DMS53 (cell line): ENCODE results near the gene DCBLD1.

ENCODE experiments used
- DNase-seq: peaks from one replicate; lab custom pipeline; 2025; lab: John Stamatoyannopoulos, UW

The DCBLD1 gene

GRCh38 chr6:117558818-117559217 lies 76.3 kb downstream of the DCBLD1 start:
- DNase-seq: no peak

GRCh38 chr6:117559299-117559698 lies 76.8 kb downstream of the DCBLD1 start:
- peak; percentile 3 for DNase-seq

GRCh38 chr6:117561128-117561527 lies 78.7 kb downstream of the DCBLD1 start:
- no peak for DNase-seq

DNA sequence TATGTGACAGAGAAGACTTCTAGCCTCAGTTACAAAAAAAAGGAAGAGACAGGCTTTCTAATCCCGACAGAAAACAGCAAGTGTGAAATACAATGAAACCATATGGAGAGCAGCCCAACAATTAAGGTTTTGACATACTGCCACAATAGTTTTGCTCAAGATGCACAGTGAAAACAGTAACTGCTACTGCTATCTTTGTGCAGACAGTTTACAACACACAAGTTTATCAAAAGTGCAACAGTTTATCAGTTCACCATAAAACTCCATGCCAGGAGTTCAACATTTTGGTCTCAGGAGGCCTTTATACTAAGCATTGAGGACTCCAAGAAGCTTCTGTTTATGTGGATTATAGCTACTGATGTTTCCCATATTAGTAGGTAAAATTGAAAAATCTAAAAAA lies 82.2 kb downstream of the DCBLD1 start:
- no peak for DNase-seq

DNA sequence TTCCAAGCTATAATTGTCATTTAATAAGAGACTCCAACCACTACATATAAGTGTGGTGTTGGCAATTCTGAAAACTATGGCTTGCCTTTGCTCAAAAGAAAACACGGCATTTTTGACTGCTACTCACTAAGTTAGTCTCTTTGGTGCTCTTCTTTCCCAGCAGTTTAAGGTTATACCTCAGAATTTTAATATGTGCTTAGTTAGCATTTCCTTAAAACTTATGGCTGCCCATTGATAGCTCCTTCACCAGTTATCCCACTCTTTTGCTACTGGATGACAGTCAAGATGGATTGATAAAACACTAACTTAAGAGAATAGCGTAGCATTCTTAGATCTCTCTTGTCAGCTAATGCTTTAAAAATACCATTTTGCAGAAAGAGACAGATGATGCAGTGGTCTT lies 85.8 kb downstream of the DCBLD1 start:
- no peak for DNase-seq

DNA sequence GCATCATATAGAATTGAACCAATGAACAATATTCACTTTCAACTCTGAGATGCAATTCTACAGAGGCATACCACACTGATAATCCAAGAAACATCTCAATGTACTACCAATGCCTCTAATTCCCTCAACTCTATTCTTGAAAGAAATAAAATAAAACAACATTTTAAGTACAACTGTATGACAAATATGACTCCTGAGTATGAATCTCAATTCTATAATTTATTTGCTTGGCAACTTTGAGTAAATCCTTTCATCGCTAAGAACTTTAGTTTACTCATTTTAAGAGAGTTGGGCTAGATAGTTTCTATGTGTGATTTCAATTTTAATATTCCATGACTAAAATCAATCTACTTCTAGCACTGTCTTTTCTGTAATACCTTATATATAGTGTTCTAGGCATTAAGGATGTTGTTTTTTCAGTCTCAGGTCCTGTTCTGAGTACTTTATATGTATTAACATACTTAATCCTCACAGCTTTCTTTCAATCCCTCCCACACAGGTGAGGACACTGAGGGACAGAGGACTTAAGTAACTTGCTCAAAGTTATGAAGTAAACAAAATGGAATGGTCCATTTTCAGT lies 86.4 kb downstream of the DCBLD1 start:
- DNase-seq: no peak

GRCh38 chr6:117573006-117573680 lies 90.7 kb downstream of the DCBLD1 start:
- DNase-seq: no peak

- DNase-seq: no peak
These were observed 91.7 kb downstream of the DCBLD1 start for GRCh38 chr6:117574198-117574597.

DNA sequence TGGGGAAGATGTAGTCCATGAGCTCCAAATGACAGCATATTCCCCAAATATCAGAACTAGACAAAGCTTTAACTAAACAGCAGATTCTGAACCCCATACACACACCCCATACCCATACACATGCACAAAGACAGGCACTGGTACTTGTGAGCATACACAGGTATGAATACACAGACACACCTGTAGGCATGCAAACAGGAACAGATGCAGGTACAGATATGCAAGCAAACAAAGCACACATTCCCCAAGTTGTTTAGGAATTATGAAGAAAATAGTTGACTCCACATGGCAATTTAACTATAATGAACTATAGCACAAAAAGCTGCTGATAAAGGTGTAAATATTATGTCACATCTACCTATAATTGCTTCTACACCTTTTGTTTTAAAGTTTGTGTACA lies 103.2 kb downstream of the DCBLD1 start:
- DNase-seq: no peak

DNA sequence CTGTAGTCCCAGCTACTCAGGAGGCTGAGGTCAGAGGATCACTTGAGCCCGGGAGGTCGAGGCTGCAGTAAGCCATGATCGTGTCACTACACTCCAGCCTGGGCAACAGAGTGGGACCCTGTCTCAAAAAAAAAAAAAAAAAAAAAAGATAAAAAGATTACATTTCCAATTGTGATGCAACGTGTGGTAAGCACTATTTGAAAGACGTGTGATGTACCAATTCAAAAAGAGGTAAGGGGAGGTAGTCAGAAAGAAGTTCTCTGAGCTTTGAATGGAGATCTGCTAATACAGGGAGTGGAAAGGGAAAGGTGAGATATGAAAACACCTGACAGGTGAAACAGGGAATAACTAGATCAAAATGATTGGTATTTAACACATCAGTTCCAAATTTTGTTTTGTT lies 108.0 kb downstream of the DCBLD1 start:
- no peak for DNase-seq

GRCh38 chr6:117591405-117591804 lies 108.9 kb downstream of the DCBLD1 start:
- no peak for DNase-seq

- no peak for DNase-seq
These were observed 110.7 kb downstream of the DCBLD1 start for GRCh38 chr6:117592983-117593759.

GRCh38 chr6:117595099-117595923 lies 112.8 kb downstream of the DCBLD1 start:
- DNase-seq: no peak

GRCh38 chr6:117597755-117598154 lies 115.3 kb downstream of the DCBLD1 start:
- no peak for DNase-seq
